ENCODE results near the gene MGMT.

The MGMT gene

GRCh38 chr10:129697463-129698247 lies 230.6 kb downstream of the MGMT start:
- DNase-seq, result no peak

- DNase-seq, result no peak
Measured at GRCh38 chr10:129699722-129700340, 232.8 kb downstream of the MGMT start.

GRCh38 chr10:129702605-129703004 lies 235.6 kb downstream of the MGMT start:
- DNase-seq, result no peak

- no peak for DNase-seq
Measured at GRCh38 chr10:129703287-129704137, 236.5 kb downstream of the MGMT start.

- no peak for DNase-seq
Measured at GRCh38 chr10:129704225-129704624, 237.2 kb downstream of the MGMT start.

- no peak for DNase-seq
Measured at GRCh38 chr10:129704786-129705525, 237.9 kb downstream of the MGMT start.

- no peak for DNase-seq
Measured at GRCh38 chr10:129705676-129706075, 238.6 kb downstream of the MGMT start.

- no peak for DNase-seq
Measured at GRCh38 chr10:129706081-129706480, 239.0 kb downstream of the MGMT start.

GRCh38 chr10:129706523-129706922 lies 239.5 kb downstream of the MGMT start:
- DNase-seq, result no peak

GRCh38 chr10:129707406-129708388 lies 240.7 kb downstream of the MGMT start:
- no peak for DNase-seq

- DNase-seq, result no peak
Measured at GRCh38 chr10:129709101-129709500, 242.1 kb downstream of the MGMT start.

GRCh38 chr10:129709627-129710509 lies 242.8 kb downstream of the MGMT start:
- DNase-seq, result no peak

GRCh38 chr10:129710510-129710847 lies 243.4 kb downstream of the MGMT start:
- DNase-seq, result no peak

GRCh38 chr10:129711291-129711690 lies 244.2 kb downstream of the MGMT start:
- no peak for DNase-seq

- DNase-seq, result no peak
Measured at GRCh38 chr10:129712000-129712399, 245.0 kb downstream of the MGMT start.

GRCh38 chr10:129713659-129714265 lies 246.7 kb downstream of the MGMT start:
- no peak for DNase-seq

- DNase-seq, result no peak
Measured at GRCh38 chr10:129715805-129716204, 248.8 kb downstream of the MGMT start.

GRCh38 chr10:129716211-129716681 lies 249.2 kb downstream of the MGMT start:
- no peak for DNase-seq

GRCh38 chr10:129716881-129717280 lies 249.8 kb downstream of the MGMT start:
- DNase-seq, result no peak
